T-helper 17 cell (primary cell): Measurements from ENCODE around the gene WDFY2. TPM values are rescaled to one million over a fixed set of nuclear protein-coding genes. Genes with fewer than 3 reads are reported as not detected.
"Not testable (repeated sequence)": the region's sequence is repeated elsewhere in the genome, so short reads cannot be mapped to it uniquely, and the experiment has no call there.

ENCODE experiments used
- ATAC-seq: fragments of 150-1000 bp; cut with Tn5 transposase; 2 replicates; pipeline ENCODE4 v1.10.0; 2021; ENCODE audit warnings: mild to moderate bottlenecking, moderate library complexity
- DNase-seq, 3 donors: peaks; one replicate each; pipeline versions ENCODE4 v3.0.0 to v3.0.0-alpha.2; 2020 to 2021
- H3K9me3 ChIP-seq: one replicate; pipeline ENCODE4 v1.7.0; 2013; ENCODE audit warnings: low read length, mild to moderate bottlenecking; ENCODE audit not compliant: control insufficient read depth, poor library complexity, severe bottlenecking
- H3K27ac Mint-ChIP-seq: one replicate; pipeline ENCODE4 v1.8.0; 2022; ENCODE audit warnings: mild to moderate bottlenecking, moderate library complexity, mixed read lengths
- H3K27me3 Mint-ChIP-seq: one replicate; pipeline ENCODE4 v1.8.0; 2022; ENCODE audit warnings: mixed read lengths
- H3K36me3 Mint-ChIP-seq: one replicate; pipeline ENCODE4 v1.8.0; 2022; ENCODE audit warnings: low read depth, mixed read lengths
- H3K4me1 Mint-ChIP-seq: one replicate; pipeline ENCODE4 v1.8.0; 2022; ENCODE audit warnings: mild to moderate bottlenecking, mixed read lengths
- H3K4me3 Mint-ChIP-seq: one replicate; pipeline ENCODE4 v1.8.0; 2022; ENCODE audit warnings: mild to moderate bottlenecking, moderate library complexity, mixed read lengths
- total RNA-seq, 4 donors: library from RNA in 2 of 4; stranded (reverse) in 2 of 4; gene quantifications; one replicate each; pipeline ENCODE4 v1.2.3 and lab custom pipeline; 2022 to 2026

The WDFY2 gene
- total RNA-seq, 2 donors from 2014 or later, result 41.5 to 52.2 TPM

GRCh38 chr13:51678420-51678819, 94.2 kb downstream of the WDFY2 start:
- DNase-seq (no peak), ATAC-seq (no peak)
- Mint-ChIP-seq H3K36me3 (peaks cover 12% of the 10 kb centered on the region), H3K27ac (peak overlapping the region; percentile 22), H3K4me3 (no peak overlapping the region), H3K27me3 (no peaks in the 10 kb centered on the region), H3K4me1 (peaks cover 12% of the 10 kb centered on the region)
- H3K9me3 ChIP-seq, result no peaks in the 10 kb centered on the region

GRCh38 chr13:51679616-51680015, 95.4 kb downstream of the WDFY2 start:
- Mint-ChIP-seq H3K27ac (peak overlapping the region; percentile 22), H3K4me1 (peaks cover 14% of the 10 kb centered on the region), H3K27me3 (no peaks in the 10 kb centered on the region), H3K4me3 (no peak overlapping the region), H3K36me3 (peaks cover 13% of the 10 kb centered on the region)
- H3K9me3 ChIP-seq, result no peaks in the 10 kb centered on the region
- ATAC-seq, result no peak
- no peak for DNase-seq

GRCh38 chr13:51681037-51681678, 96.9 kb downstream of the WDFY2 start:
- DNase-seq (no peak), ATAC-seq (no peak)
- Mint-ChIP-seq H3K36me3 (peaks cover 14% of the 10 kb centered on the region), H3K4me1 (peaks cover 16% of the 10 kb centered on the region), H3K27me3 (no peaks in the 10 kb centered on the region), H3K4me3 (no peak overlapping the region), H3K27ac (no peak overlapping the region)
- H3K9me3 ChIP-seq, result no peaks in the 10 kb centered on the region

GRCh38 chr13:51682686-51683085, 98.4 kb downstream of the WDFY2 start:
- H3K4me3 Mint-ChIP-seq, result no peak overlapping the region
- H3K27me3 Mint-ChIP-seq, result no peaks in the 10 kb centered on the region
- DNase-seq, result no peak
- no peaks in the 10 kb centered on the region for H3K9me3 ChIP-seq
- H3K4me1 Mint-ChIP-seq, result peaks cover 20% of the 10 kb centered on the region
- H3K36me3 Mint-ChIP-seq, result peaks cover 11% of the 10 kb centered on the region
- H3K27ac Mint-ChIP-seq, result peak overlapping the region; percentile 12
- no peak for ATAC-seq

GRCh38 chr13:51683597-51683996, 99.3 kb downstream of the WDFY2 start:
- Mint-ChIP-seq H3K4me3 (no peak overlapping the region), H3K4me1 (peaks cover 28% of the 10 kb centered on the region), H3K27ac (peak overlapping the region; percentile 37), H3K36me3 (peaks cover 11% of the 10 kb centered on the region), H3K27me3 (no peaks in the 10 kb centered on the region)
- ATAC-seq (no peak), DNase-seq (no peak)
- H3K9me3 ChIP-seq, result no peaks in the 10 kb centered on the region

GRCh38 chr13:51684076-51684475, 99.8 kb downstream of the WDFY2 start:
- Mint-ChIP-seq H3K27ac (peak overlapping the region; percentile 37), H3K36me3 (peaks cover 11% of the 10 kb centered on the region), H3K27me3 (no peaks in the 10 kb centered on the region), H3K4me3 (no peak overlapping the region), H3K4me1 (peaks cover 28% of the 10 kb centered on the region)
- ATAC-seq (no peak), DNase-seq (no peak)
- no peaks in the 10 kb centered on the region for H3K9me3 ChIP-seq

GRCh38 chr13:51687947-51688714, 103.9 kb downstream of the WDFY2 start:
- no peak overlapping the region for H3K4me3 Mint-ChIP-seq
- peaks cover 22% of the 10 kb centered on the region for H3K4me1 Mint-ChIP-seq
- ATAC-seq (no peak), DNase-seq (no peak)
- no peaks in the 10 kb centered on the region for H3K9me3 ChIP-seq
- H3K36me3 Mint-ChIP-seq, result peaks cover 2% of the 10 kb centered on the region
- peak overlapping the region; percentile 72 for H3K27ac Mint-ChIP-seq
- no peaks in the 10 kb centered on the region for H3K27me3 Mint-ChIP-seq

- peak overlapping the region; percentile 15 for H3K4me3 Mint-ChIP-seq
- no peaks in the 10 kb centered on the region for H3K9me3 ChIP-seq
- no peak for ATAC-seq
- DNase-seq, result no peak
- peaks cover 2% of the 10 kb centered on the region for H3K36me3 Mint-ChIP-seq
- H3K4me1 Mint-ChIP-seq, result peaks cover 19% of the 10 kb centered on the region
- no peak overlapping the region for H3K27ac Mint-ChIP-seq
- no peaks in the 10 kb centered on the region for H3K27me3 Mint-ChIP-seq
Observed at GRCh38 chr13:51688937-51689662, 104.8 kb downstream of the WDFY2 start.

- H3K27ac Mint-ChIP-seq, result no peak overlapping the region
- ATAC-seq, result no peak
- peak overlapping the region; percentile 15 for H3K4me3 Mint-ChIP-seq
- no peaks in the 10 kb centered on the region for H3K27me3 Mint-ChIP-seq
- no peaks in the 10 kb centered on the region for H3K9me3 ChIP-seq
- peaks cover 19% of the 10 kb centered on the region for H3K4me1 Mint-ChIP-seq
- no peak for DNase-seq
- peaks cover under 1% of the 10 kb centered on the region for H3K36me3 Mint-ChIP-seq
Observed at GRCh38 chr13:51689663-51689996, 105.4 kb downstream of the WDFY2 start.

- not testable (repeated sequence) for ATAC-seq, H3K27me3 Mint-ChIP-seq, H3K4me3 Mint-ChIP-seq
Observed at GRCh38 chr13:51695677-51696076, 111.4 kb downstream of the WDFY2 start.

GRCh38 chr13:51697181-51697580, 112.9 kb downstream of the WDFY2 start:
- H3K27me3 Mint-ChIP-seq, result no peaks in the 10 kb centered on the region
- peaks cover 2% of the 10 kb centered on the region for H3K4me1 Mint-ChIP-seq
- no peaks in the 10 kb centered on the region for H3K9me3 ChIP-seq
- ATAC-seq (no peak), DNase-seq (no peak)
- H3K4me3 Mint-ChIP-seq, result no peak overlapping the region
- no peak overlapping the region for H3K27ac Mint-ChIP-seq
- H3K36me3 Mint-ChIP-seq, result peaks cover 2% of the 10 kb centered on the region

More at GRCh38 chr13:51695677-51696076, 111.4 kb downstream of the WDFY2 start:
- not testable (repeated sequence) for DNase-seq, H3K9me3 ChIP-seq, H3K4me1 Mint-ChIP-seq, H3K36me3 Mint-ChIP-seq
- H3K27ac Mint-ChIP-seq, result peak overlapping the region; percentile 34

- H3K27me3 Mint-ChIP-seq, result no peaks in the 10 kb centered on the region
- H3K4me3 Mint-ChIP-seq, result no peak overlapping the region
- no peak overlapping the region for H3K27ac Mint-ChIP-seq
- H3K9me3 ChIP-seq, result no peaks in the 10 kb centered on the region
- ATAC-seq (no peak), DNase-seq (no peak)
- peaks cover 2% of the 10 kb centered on the region for H3K4me1 Mint-ChIP-seq
- peaks cover 2% of the 10 kb centered on the region for H3K36me3 Mint-ChIP-seq
Observed at GRCh38 chr13:51697855-51698254, 113.6 kb downstream of the WDFY2 start.

GRCh38 chr13:51698352-51698751, 114.1 kb downstream of the WDFY2 start:
- no peaks in the 10 kb centered on the region for H3K9me3 ChIP-seq
- Mint-ChIP-seq H3K36me3 (peaks cover 2% of the 10 kb centered on the region), H3K4me3 (no peak overlapping the region), H3K27me3 (no peaks in the 10 kb centered on the region), H3K4me1 (peaks cover 2% of the 10 kb centered on the region), H3K27ac (no peak overlapping the region)
- ATAC-seq, result no peak
- no peak for DNase-seq
